ENCODE results near the gene TIGIT.
"Not testable (repeated sequence)": the region's sequence is repeated elsewhere in the genome, so short reads cannot be mapped to it uniquely, and the experiment has no call there.

Gene TIGIT

GRCh38 chr3:114293838-114294535 lies at the start of gene TIGIT:
TSS of gene TIGIT (plus strand) at chr3:114294028. CDS start at chr3:114294062, 34 bp downstream.
- DNase-seq: no peak

GRCh38 chr3:114252954-114253353 lies 40.9 kb upstream of the TIGIT start:
- DNase-seq: no peak

GRCh38 chr3:114253505-114253904 lies 40.3 kb upstream of the TIGIT start:
- no peak for DNase-seq

- DNase-seq: no peak
These were observed 34.3 kb upstream of the TIGIT start for GRCh38 chr3:114259566-114259965.

- DNase-seq: no peak
These were observed 33.7 kb upstream of the TIGIT start for GRCh38 chr3:114260152-114260551.

- no peak for DNase-seq
These were observed 23.8 kb upstream of the TIGIT start for GRCh38 chr3:114270019-114270418.

GRCh38 chr3:114272271-114272670 lies 21.6 kb upstream of the TIGIT start:
- DNase-seq: no peak

GRCh38 chr3:114274929-114275328 lies 18.9 kb upstream of the TIGIT start:
- no peak for DNase-seq

- not testable (repeated sequence) for DNase-seq
These were observed 17.0 kb upstream of the TIGIT start for GRCh38 chr3:114276856-114277255.

GRCh38 chr3:114284644-114285043 lies 9.2 kb upstream of the TIGIT start:
- no peak for DNase-seq

- DNase-seq: no peak
These were observed 8.1 kb upstream of the TIGIT start for GRCh38 chr3:114285648-114286230.

GRCh38 chr3:114286266-114286665 lies 7.6 kb upstream of the TIGIT start:
- no peak for DNase-seq

- no peak for DNase-seq
These were observed 2.6 kb upstream of the TIGIT start for GRCh38 chr3:114290911-114291901.

- DNase-seq: no peak
These were observed 1.2 kb downstream of the TIGIT start for GRCh38 chr3:114294940-114295480.

GRCh38 chr3:114295946-114296345 lies 2.1 kb downstream of the TIGIT start:
- no peak for DNase-seq

GRCh38 chr3:114299421-114299820 lies 5.6 kb downstream of the TIGIT start:
- DNase-seq: no peak

- no peak for DNase-seq
These were observed 6.3 kb downstream of the TIGIT start for GRCh38 chr3:114299941-114300624.

GRCh38 chr3:114307222-114307830 lies 13.5 kb downstream of the TIGIT start:
- DNase-seq: no peak

GRCh38 chr3:114307832-114308231 lies 14.0 kb downstream of the TIGIT start:
- no peak for DNase-seq

- no peak for DNase-seq
These were observed 14.5 kb downstream of the TIGIT start for GRCh38 chr3:114308377-114308776.

GRCh38 chr3:114308830-114309229 lies 15.0 kb downstream of the TIGIT start:
- no peak for DNase-seq

- DNase-seq: no peak
These were observed 16.9 kb downstream of the TIGIT start for GRCh38 chr3:114310695-114311094.
